ENCODE results near the gene DTX4. TPM values are rescaled to one million over a fixed set of nuclear protein-coding genes. Genes with fewer than 3 reads are reported as not detected.

The DTX4 gene
- total and polyA plus RNA-seq, 2 of the 4 experiments (the other 2 are of a cell fraction), result 2.7 to 3.0 TPM

GRCh38 chr11:59212744-59213631 is 41.1 kb downstream of the DTX4 start, which contains the start of gene MPEG1:
Gene MPEG1, minus strand, starts transcription at chr11:59212927. Its CDS starts 62 bp downstream, at chr11:59212865.
- no peak within 1 kb of the TSS for H4K8ac ChIP-seq (ENCODE audit: low read depth in 2 of 2, low read length in 2 of 2)
- peaks cover 2% of the 10 kb centered on the region for H4K20me1 ChIP-seq (ENCODE audit: insufficient read depth, low read length)
- H3K79me1 ChIP-seq (ENCODE audit: low read depth in 1 of 2, low read length in 2 of 2), result no peaks in the 10 kb centered on the region
- no peaks in the 10 kb centered on the region for H3K36me3 ChIP-seq (ENCODE audit: control insufficient read depth, insufficient read depth, low read length)
- H2BK5ac ChIP-seq (ENCODE audit: low read depth, low read length, poor library complexity, severe bottlenecking), result no peak within 1 kb of the TSS
- H3K18ac ChIP-seq (ENCODE audit: low read depth, low read length), result no peak within 1 kb of the TSS
- H2BK20ac ChIP-seq (ENCODE audit: low read depth, low read length), result no peak within 1 kb of the TSS
- H2BK120ac ChIP-seq (ENCODE audit: low read depth, low read length), result no peak within 1 kb of the TSS
- no peak within 1 kb of the TSS for H2BK15ac ChIP-seq (ENCODE audit: low read depth, low read length)
- ATAC-seq (ENCODE audit: low read depth) (no peak), DNase-seq (no peak)
- H3K9me3 ChIP-seq (ENCODE audit: control insufficient read depth, insufficient read depth, low read length), result no peaks in the 10 kb centered on the region
- CTCF ChIA-PET, result no interaction called here
- H3K9me1 ChIP-seq (ENCODE audit: insufficient read depth, low read length), result no peaks in the 10 kb centered on the region; the same call in 1 of the 2 replicates
- BruUV-seq (replicated peaks), result no TSS peak
- no peak within 1 kb of the TSS for H3K27ac ChIP-seq (ENCODE audit: insufficient read depth, low read length)
- POLR2A ChIA-PET (ENCODE audit: unreplicated experiment), result no interaction called here
- WGBS, 2 experiments (ENCODE audit: extremely low coverage in 2 of 2, insufficient read length in 1 of 2), result 90% methylated on average over 3 of the region's 10 CpGs; no CpG with 5 or more reads in 1 of the 2 experiments
- peaks cover 18% of the 10 kb centered on the region for H3K27me3 ChIP-seq (ENCODE audit: control insufficient read depth, insufficient read depth, low read length)
- H2AK9ac ChIP-seq (replicated peaks; ENCODE audit: low read depth, low read length, poor library complexity), result no peak within 1 kb of the TSS
- in situ Hi-C loops (cut with MboI; ENCODE audit: low sequenced_read_pairs) (no loop called here), intact Hi-C loops (cut with micrococcal nuclease) (no loop called here), dilution Hi-C loops (cut with HindIII; ENCODE audit: low sequenced_read_pairs, unreplicated experiment) (no loop called here)
- H4K5ac ChIP-seq (ENCODE audit: low read depth, low read length), result no peak within 1 kb of the TSS
- no peak within 1 kb of the TSS for H3K4ac ChIP-seq (ENCODE audit: low read depth, low read length)
- H3K4me2 ChIP-seq (ENCODE audit: low read depth, low read length), result no peak within 1 kb of the TSS
- no peak within 1 kb of the TSS for H4K91ac ChIP-seq (ENCODE audit: insufficient read depth, low read depth, low read length)
- no peak within 1 kb of the TSS for H2AFZ ChIP-seq (replicated peaks; ENCODE audit: low read length, poor library complexity)
- H3K14ac ChIP-seq (replicated peaks; ENCODE audit: low read depth, low read length), result no peak within 1 kb of the TSS
- H2AK5ac ChIP-seq (ENCODE audit: low read depth, low read length), result no peak within 1 kb of the TSS
- H3K4me3 ChIP-seq (ENCODE audit: insufficient read depth, low read depth, low read length), result no peak within 1 kb of the TSS
- no peak within 1 kb of the TSS for H3K23ac ChIP-seq (ENCODE audit: low read depth, low read length)
- TF ChIP-seq CEBPB (IDR thresholded peaks at IDR 0.05; ENCODE audit: low read depth, low read length) (no peak), RFX5 (IDR thresholded peaks at IDR 0.05; ENCODE audit: low read depth, low read length) (no peak), POLR2A (IDR thresholded peaks at IDR 0.05; ENCODE audit: low read depth, low read length) (no peak), MAZ (IDR thresholded peaks at IDR 0.05; ENCODE audit: borderline replicate concordance, low read depth, low read length) (no peak), CHD1 (IDR thresholded peaks at IDR 0.05; ENCODE audit: low read depth, low read length) (no peak), ELK1 (IDR thresholded peaks at IDR 0.05; ENCODE audit: borderline replicate concordance, low read depth, low read length) (no peak), MXI1 (IDR thresholded peaks at IDR 0.05; ENCODE audit: borderline replicate concordance, low read depth, low read length) (no peak), MAFK (IDR thresholded peaks at IDR 0.05; ENCODE audit: low read depth, low read length) (no peak), SMC3 (IDR thresholded peaks at IDR 0.05; ENCODE audit: low read depth, low read length) (no peak), CTCF (conservative IDR thresholded peaks at IDR 0.05; ENCODE audit: low read depth, low read length) (no peak), RAD21 (IDR thresholded peaks at IDR 0.05; ENCODE audit: low read length) (no peak)
- TF ChIP-seq, protein P1, sequence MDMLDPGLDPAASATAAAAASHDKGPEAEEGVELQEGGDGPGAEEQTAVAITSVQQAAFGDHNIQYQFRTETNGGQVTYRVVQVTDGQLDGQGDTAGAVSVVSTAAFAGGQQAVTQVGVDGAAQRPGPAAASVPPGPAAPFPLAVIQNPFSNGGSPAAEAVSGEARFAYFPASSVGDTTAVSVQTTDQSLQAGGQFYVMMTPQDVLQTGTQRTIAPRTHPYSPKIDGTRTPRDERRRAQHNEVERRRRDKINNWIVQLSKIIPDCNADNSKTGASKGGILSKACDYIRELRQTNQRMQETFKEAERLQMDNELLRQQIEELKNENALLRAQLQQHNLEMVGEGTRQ (IDR thresholded peaks at IDR 0.05; ENCODE audit: low read depth, low read length), result no peak
- no peak within 1 kb of the TSS for H3K9ac ChIP-seq (ENCODE audit: low read depth, low read length)
- H3K4me1 ChIP-seq (ENCODE audit: control insufficient read depth, insufficient read depth, low read length), result peaks cover 10% of the 10 kb centered on the region
- no peak within 1 kb of the TSS for H3K56ac ChIP-seq (ENCODE audit: extremely low read depth, insufficient read depth, low read length)
